OCI-LY1 (cell line): ENCODE measurements around the gene HAUS3.

Experiments
- EZH2 ChIP-seq: fragments of 200-600 bp; sonication (generic), shearing (Covaris generic); IDR thresholded peaks from 2 replicates; pipeline ENCODE4 v1.8.0; 2017; ENCODE audit warnings: borderline replicate concordance, mixed run types, mild to moderate bottlenecking, antibody characterized with exemption, low read length, moderate library complexity, mixed read lengths
- TF ChIP-seq, protein P1 (sequence below): fragments of 200-600 bp; sonication (generic), shearing (Covaris generic); IDR thresholded peaks from 2 replicates; pipeline ENCODE4 v1.5.1; 2017; ENCODE audit warnings: mild to moderate bottlenecking, antibody characterized with exemption, low read length, moderate library complexity, mixed read lengths

DNA sequence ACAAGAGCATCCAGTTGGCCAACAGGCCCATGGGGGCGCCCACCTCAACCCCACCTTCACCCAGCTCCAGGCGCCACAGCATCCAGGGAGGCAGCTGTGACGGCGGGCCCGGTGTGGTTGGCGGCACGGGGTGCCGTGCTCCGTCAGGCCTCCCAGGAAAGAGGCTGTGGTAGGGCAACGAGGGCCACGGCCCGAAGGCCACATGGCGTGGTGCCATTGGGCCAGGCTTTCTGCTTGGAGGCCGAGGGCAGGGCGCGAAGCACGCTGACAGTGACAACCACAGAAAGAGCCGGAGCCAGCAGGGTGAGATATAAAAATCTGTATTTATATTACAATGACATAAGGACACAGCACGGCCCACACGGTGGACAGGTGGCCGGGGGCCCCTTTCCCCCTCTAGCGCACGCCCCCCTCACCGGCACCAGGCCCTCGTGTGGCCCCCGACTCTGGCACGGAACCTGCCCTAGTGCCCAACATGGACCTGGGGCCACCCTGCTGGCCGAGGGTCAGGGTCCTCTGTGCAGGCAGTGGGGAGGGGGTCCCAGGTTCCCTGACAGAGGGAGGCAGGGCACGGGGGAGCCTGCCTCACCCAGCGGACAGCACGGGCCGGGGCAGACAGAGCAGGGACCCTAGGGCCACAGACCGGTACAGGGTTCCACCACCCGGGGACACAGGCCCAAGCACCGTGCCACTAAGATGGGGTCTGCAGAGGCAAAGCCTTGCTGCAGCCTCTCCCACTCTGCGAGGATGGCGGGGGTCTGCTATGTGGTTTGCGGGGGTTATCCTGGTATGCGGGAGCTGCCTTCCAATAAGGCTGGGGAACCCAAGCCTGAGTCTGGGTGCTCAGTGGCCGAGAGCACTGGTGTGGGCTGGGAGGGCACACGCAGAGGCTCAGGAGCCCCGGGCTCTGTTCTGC, 5.5 kb upstream of the HAUS3 start:
- TF ChIP-seq, protein P1, sequence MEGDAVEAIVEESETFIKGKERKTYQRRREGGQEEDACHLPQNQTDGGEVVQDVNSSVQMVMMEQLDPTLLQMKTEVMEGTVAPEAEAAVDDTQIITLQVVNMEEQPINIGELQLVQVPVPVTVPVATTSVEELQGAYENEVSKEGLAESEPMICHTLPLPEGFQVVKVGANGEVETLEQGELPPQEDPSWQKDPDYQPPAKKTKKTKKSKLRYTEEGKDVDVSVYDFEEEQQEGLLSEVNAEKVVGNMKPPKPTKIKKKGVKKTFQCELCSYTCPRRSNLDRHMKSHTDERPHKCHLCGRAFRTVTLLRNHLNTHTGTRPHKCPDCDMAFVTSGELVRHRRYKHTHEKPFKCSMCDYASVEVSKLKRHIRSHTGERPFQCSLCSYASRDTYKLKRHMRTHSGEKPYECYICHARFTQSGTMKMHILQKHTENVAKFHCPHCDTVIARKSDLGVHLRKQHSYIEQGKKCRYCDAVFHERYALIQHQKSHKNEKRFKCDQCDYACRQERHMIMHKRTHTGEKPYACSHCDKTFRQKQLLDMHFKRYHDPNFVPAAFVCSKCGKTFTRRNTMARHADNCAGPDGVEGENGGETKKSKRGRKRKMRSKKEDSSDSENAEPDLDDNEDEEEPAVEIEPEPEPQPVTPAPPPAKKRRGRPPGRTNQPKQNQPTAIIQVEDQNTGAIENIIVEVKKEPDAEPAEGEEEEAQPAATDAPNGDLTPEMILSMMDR: no peak
- no peak for TF ChIP-seq EZH2
